Measurements from ENCODE around the gene IGSF21.

- TF ChIP-seq CTCF (IDR thresholded peaks at IDR 0.05; ENCODE audit: low read depth, low read length, poor library complexity, severe bottlenecking) (no peak), EZH2phosphoT487 (IDR thresholded peaks at IDR 0.05; ENCODE audit: borderline replicate concordance, low read length) (no peak)
Measured at GRCh38 chr1:18112611-18113010, 5.0 kb downstream of the IGSF21 start.
